ENCODE data around the gene PPP1R14C. TPM values are rescaled to one million over a fixed set of nuclear protein-coding genes. Genes with fewer than 3 reads are reported as not detected.
A peak's percentile ranks its signal among the peaks of the same experiment; 100 is the strongest.

The PPP1R14C gene
- total and polyA plus RNA-seq, 2 donors (not counting 1 experiment from before 2014, with no cell fraction given): 0.17 TPM; not detected in 1

GRCh38 chr6:150272976-150273315 lies 130.1 kb downstream of the PPP1R14C start:
- peaks cover 6% of the 10 kb centered on the region for H3K4me1 ChIP-seq (ENCODE audit: control insufficient read depth, extremely low read depth, insufficient read depth, low read length)
- no peak overlapping the region for H3K27ac ChIP-seq (ENCODE audit: insufficient read depth, low read length)
- no peaks in the 10 kb centered on the region for H3K79me2 ChIP-seq (ENCODE audit: control insufficient read depth, insufficient read depth, low read length)
- no peaks in the 10 kb centered on the region for H3K36me3 ChIP-seq (ENCODE audit: control insufficient read depth, insufficient read depth, low read length)
- H4K20me1 ChIP-seq (ENCODE audit: control insufficient read depth, extremely low read depth, insufficient read depth, low read length): no peaks in the 10 kb centered on the region
- H3K27me3 ChIP-seq (ENCODE audit: control insufficient read depth, insufficient read depth, low read length): no peaks in the 10 kb centered on the region
- H3K9ac ChIP-seq (ENCODE audit: insufficient read depth, low read length): no peak overlapping the region
- no peak overlapping the region for H3K4me3 ChIP-seq (replicated peaks in 1 of 4; ENCODE audit: control extremely low read depth in 1 of 4, insufficient read depth in 1 of 4, low read depth in 3 of 4, low read length in 4 of 4)
- H2AFZ ChIP-seq (ENCODE audit: low read length): no peak overlapping the region
- H3K4me2 ChIP-seq (ENCODE audit: extremely low read depth, insufficient read depth, low read length): no peak overlapping the region
- TF ChIP-seq CTCF (conservative IDR thresholded peaks at IDR 0.05 in 1 of 2, IDR thresholded peaks at IDR 0.05 in 1 of 2; ENCODE audit: low read depth in 1 of 2, low read length in 2 of 2) (no peak), EZH2 (IDR thresholded peaks at IDR 0.05; ENCODE audit: low read length, missing control alignments) (no peak)
- DNase-seq (ENCODE audit: low read depth in 2 of 2): no peak
- no peaks in the 10 kb centered on the region for H3K9me3 ChIP-seq (ENCODE audit: control insufficient read depth, insufficient read depth, low read depth, low read length)

GRCh38 chr6:150273457-150274309 lies 130.8 kb downstream of the PPP1R14C start:
- Histone ChIP-seq H3K9me3 (ENCODE audit: control insufficient read depth, insufficient read depth, low read depth, low read length) (no peaks in the 10 kb centered on the region), H3K4me1 (ENCODE audit: control insufficient read depth, extremely low read depth, insufficient read depth, low read length) (peaks cover under 1% of the 10 kb centered on the region), H3K9ac (ENCODE audit: insufficient read depth, low read length) (no peak overlapping the region), H3K27me3 (ENCODE audit: control insufficient read depth, insufficient read depth, low read length) (no peaks in the 10 kb centered on the region), H3K27ac (ENCODE audit: insufficient read depth, low read length) (no peak overlapping the region), H3K4me3 (replicated peaks in 1 of 4; ENCODE audit: control extremely low read depth in 1 of 4, insufficient read depth in 1 of 4, low read depth in 3 of 4, low read length in 4 of 4) (no peak overlapping the region), H4K20me1 (ENCODE audit: control insufficient read depth, extremely low read depth, insufficient read depth, low read length) (no peaks in the 10 kb centered on the region), H2AFZ (ENCODE audit: low read length) (no peak overlapping the region), H3K36me3 (ENCODE audit: control insufficient read depth, insufficient read depth, low read length) (no peaks in the 10 kb centered on the region), H3K79me2 (ENCODE audit: control insufficient read depth, insufficient read depth, low read length) (no peaks in the 10 kb centered on the region), H3K4me2 (ENCODE audit: extremely low read depth, insufficient read depth, low read length) (no peak overlapping the region)
- DNase-seq (ENCODE audit: low read depth in 2 of 2): peak in 1 of 2 donors; percentile 58
- no peak for TF ChIP-seq EZH2 (IDR thresholded peaks at IDR 0.05; ENCODE audit: low read length, missing control alignments)
- no peak for TF ChIP-seq CTCF (conservative IDR thresholded peaks at IDR 0.05 in 1 of 2, IDR thresholded peaks at IDR 0.05 in 1 of 2; ENCODE audit: low read depth in 1 of 2, low read length in 2 of 2)

GRCh38 chr6:150275489-150275888 lies 132.6 kb downstream of the PPP1R14C start:
- no peak for DNase-seq (ENCODE audit: low read depth in 2 of 2)
- H3K27me3 ChIP-seq (ENCODE audit: control insufficient read depth, insufficient read depth, low read length): no peaks in the 10 kb centered on the region
- no peaks in the 10 kb centered on the region for H3K36me3 ChIP-seq (ENCODE audit: control insufficient read depth, insufficient read depth, low read length)
- H3K9me3 ChIP-seq (ENCODE audit: control insufficient read depth, insufficient read depth, low read depth, low read length): no peaks in the 10 kb centered on the region
- no peak overlapping the region for H2AFZ ChIP-seq (ENCODE audit: low read length)
- no peaks in the 10 kb centered on the region for H3K79me2 ChIP-seq (ENCODE audit: control insufficient read depth, insufficient read depth, low read length)
- no peak overlapping the region for H3K4me2 ChIP-seq (ENCODE audit: extremely low read depth, insufficient read depth, low read length)
- no peaks in the 10 kb centered on the region for H3K4me1 ChIP-seq (ENCODE audit: control insufficient read depth, extremely low read depth, insufficient read depth, low read length)
- TF ChIP-seq CTCF (conservative IDR thresholded peaks at IDR 0.05 in 1 of 2, IDR thresholded peaks at IDR 0.05 in 1 of 2; ENCODE audit: low read depth in 1 of 2, low read length in 2 of 2) (no peak), EZH2 (IDR thresholded peaks at IDR 0.05; ENCODE audit: low read length, missing control alignments) (no peak)
- H3K4me3 ChIP-seq (replicated peaks in 1 of 4; ENCODE audit: control extremely low read depth in 1 of 4, insufficient read depth in 1 of 4, low read depth in 3 of 4, low read length in 4 of 4): no peak overlapping the region
- H3K27ac ChIP-seq (ENCODE audit: insufficient read depth, low read length): no peak overlapping the region
- H3K9ac ChIP-seq (ENCODE audit: insufficient read depth, low read length): no peak overlapping the region
- H4K20me1 ChIP-seq (ENCODE audit: control insufficient read depth, extremely low read depth, insufficient read depth, low read length): no peaks in the 10 kb centered on the region

Measured in fibroblast of lung (primary cell).